DOHH2 (cell line): ENCODE results near the gene RNF17.

Experiments
- CTCF ChIP-seq: fragments of 200-600 bp; sonication (generic); IDR thresholded peaks from one replicate; pipeline ENCODE4 v1.5.1; 2014; ENCODE audit warnings: antibody characterized with exemption, mild to moderate bottlenecking, low read depth, low read length; ENCODE audit not compliant: poor library complexity, severe bottlenecking
- EZH2phosphoT487 ChIP-seq: fragments of 200-600 bp; sonication (generic); IDR thresholded peaks from 2 replicates; pipeline ENCODE4 v1.6.1; 2017; ENCODE audit warnings: borderline replicate concordance, mild to moderate bottlenecking, antibody characterized with exemption, low read length, moderate library complexity, mixed read lengths

DNA sequence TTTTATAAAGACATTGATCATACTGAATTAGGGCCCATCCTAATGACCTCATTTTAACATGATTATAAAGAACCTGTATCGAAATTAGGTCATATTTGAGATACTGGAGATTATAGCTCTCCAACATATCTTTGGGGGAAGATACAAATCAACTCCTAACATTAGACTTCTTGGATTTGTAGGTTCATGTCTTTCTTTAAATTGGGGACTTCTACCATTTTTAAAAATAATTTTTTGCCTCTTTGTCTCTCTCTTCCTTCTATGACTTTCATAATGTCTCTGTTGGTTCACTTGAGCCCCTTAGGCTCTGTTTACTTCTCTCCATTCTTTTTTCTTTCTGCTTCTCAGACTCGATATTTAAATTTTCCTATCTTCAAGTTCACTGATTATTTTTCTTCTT, 57.2 kb downstream of the RNF17 start:
- no peak for TF ChIP-seq CTCF
- TF ChIP-seq EZH2phosphoT487: no peak
